K562 (cell line): ENCODE measurements around the gene FIZ1. TPM values are rescaled to one million over a fixed set of nuclear protein-coding genes. Genes with fewer than 3 reads are reported as not detected.
A peak's percentile ranks its signal among the peaks of the same experiment; 100 is the strongest.

Experiments
- BDP1 ChIP-seq: IDR thresholded peaks from 3 replicates; pipeline ENCODE4 v1.6.1; 2011; ENCODE audit not compliant: insufficient read length, insufficient read depth
- DNMT1 ChIP-seq: fragments of 450-650 bp; IDR thresholded peaks from 2 replicates; pipeline ENCODE4 v1.6.1; 2016; ENCODE audit warnings: antibody characterized with exemption, mild to moderate bottlenecking
- EWSR1 ChIP-seq: fragments of 450-650 bp; IDR thresholded peaks from 2 replicates; pipeline ENCODE4 v1.6.1; 2018; ENCODE audit warnings: borderline replicate concordance, mild to moderate bottlenecking, low read depth, moderate library complexity; ENCODE audit not compliant: partially characterized antibody
- FOXA3 ChIP-seq, 2 experiments: fragments of 450-650 bp in 1 of 2; sonication (generic) in 1 of 2; formaldehyde crosslinking; IDR thresholded peaks in 1 of 2; conservative IDR thresholded peaks in 1 of 2; 2 replicates each; pipeline versions ENCODE4 v1.4.0 to v1.8.0; 2020 to 2022; ENCODE audit warnings: mild to moderate bottlenecking in 2 of 2, missing genetic modification reagents in 1 of 2
- HNRNPUL1 ChIP-seq: fragments of 200-400 bp; formaldehyde crosslinking; IDR thresholded peaks from 2 replicates; pipeline ENCODE4 v1.6.1; 2017; ENCODE audit warnings: low read length
- JUN ChIP-seq, 2 experiments: sonication (generic) in 1 of 2; formaldehyde crosslinking in 1 of 2; IDR thresholded peaks; 2 replicates each; pipeline versions ENCODE4 v1.6.1 to v1.8.0; 2012 to 2022; ENCODE audit warnings: borderline replicate concordance in 2 of 2, mild to moderate bottlenecking in 2 of 2, improper control_type of control experiment in 1 of 2, low read depth in 1 of 2, low read length in 1 of 2, missing genetic modification reagents in 1 of 2
- MCM5 ChIP-seq: fragments of 450-650 bp; IDR thresholded peaks from 2 replicates; pipeline ENCODE4 v1.6.1; 2016; ENCODE audit warnings: low read depth
- RBM15 ChIP-seq: fragments of 200-400 bp; formaldehyde crosslinking; IDR thresholded peaks from 2 replicates; pipeline ENCODE4 v1.6.1; 2018; ENCODE audit warnings: mild to moderate bottlenecking, low read length, moderate library complexity; ENCODE audit not compliant: insufficient read depth
- TBP ChIP-seq: optimal IDR thresholded peaks from 2 replicates; pipeline ENCODE3; 2011; ENCODE audit warnings: low read depth, low read length, improper control_type of control experiment
- TFAM ChIP-seq: fragments of 250-450 bp; sonication (Bioruptor Pico); conservative IDR thresholded peaks from 2 replicates; pipeline ENCODE4 v1.5.0; 2021; ENCODE audit warnings: mild to moderate bottlenecking, moderate library complexity
- ZNF184 ChIP-seq: sonication (generic); formaldehyde crosslinking; IDR thresholded peaks from 2 replicates; pipeline ENCODE4 v1.5.0; 2020; ENCODE audit warnings: missing genetic modification reagents
- polyA plus RNA-seq, 8 experiments: library from polyadenylated mRNA; depleted of rRNA in 4 of 8; stranded (reverse) in 5 of 8; unstranded in 3 of 8; fragments of >200 nt; fragmentation: Nextera tagmentation in 2 of 8; fragmentation: Illumina TruSeq in 1 of 8; extraction: Ambion mirVana in 2 of 8; extraction: Trizol in 1 of 8; gene quantifications; 2 replicates each; pipeline versions ENCODE4 v1.2.1 to v1.2.3, GENCODE V29; 2011 to 2014; ENCODE audit warnings: inconsistent platforms in 1 of 8, missing spikeins in 1 of 8
- total RNA-seq, 7 experiments: library from RNA; depleted of rRNA in 6 of 7; stranded (reverse); fragments of >200 nt in 6 of 7; fragmentation: Illumina TruSeq in 2 of 7; extraction: Trizol in 2 of 7; gene quantifications; 2 replicates each; pipeline versions ENCODE4 v1.2.1 to v1.2.3, GENCODE V29; 2011 to 2021; ENCODE audit warnings: low replicate concordance in 1 of 7
- TF ChIP-seq, protein P1 (sequence below), 2 experiments: fragments of 200-800 bp in 1 of 2; sonication (Bioruptor generic) in 1 of 2; sonication (generic) in 1 of 2; formaldehyde crosslinking in 1 of 2; IDR thresholded peaks in 1 of 2; conservative IDR thresholded peaks in 1 of 2; 2 replicates each; pipeline versions ENCODE4 v1.5.0 to v1.6.1; 2016 to 2020; ENCODE audit warnings: missing compliant biosample characterization in 1 of 2, missing genetic modification characterization in 1 of 2, missing genetic modification reagents in 1 of 2
- TF ChIP-seq, protein P2 (sequence below): fragments of 250-450 bp; sonication (Bioruptor Pico); IDR thresholded peaks from 2 replicates; pipeline ENCODE4 v1.4.0; 2020; ENCODE audit warnings: mild to moderate bottlenecking, moderate library complexity, borderline replicate concordance
- TF ChIP-seq, protein P3 (sequence below): sonication (generic); formaldehyde crosslinking; IDR thresholded peaks from 2 replicates; pipeline ENCODE4 v1.8.1; 2023; ENCODE audit warnings: mild to moderate bottlenecking, missing genetic modification reagents
- TF ChIP-seq, protein P4 (sequence below): IDR thresholded peaks from 2 replicates; pipeline ENCODE4 v1.6.1; 2012; ENCODE audit warnings: low read depth, low read length, improper control_type of control experiment, borderline replicate concordance
- TF ChIP-seq, protein P5 (sequence below), 2 experiments: fragments of 450-650 bp in 1 of 2; sonication (generic) in 1 of 2; formaldehyde crosslinking; conservative IDR thresholded peaks; 2 replicates each; pipeline versions ENCODE4 v1.4.0 to v1.8.1; 2020 to 2022; ENCODE audit warnings: mild to moderate bottlenecking in 1 of 2, missing genetic modification reagents in 1 of 2

FIZ1 gene
- total and polyA plus RNA-seq, 9 of the 15 experiments (the other 6 are each of a cell fraction or from before 2014, with no cell fraction given) = 0.79 to 17.5 (median 5.5) TPM

DNA sequence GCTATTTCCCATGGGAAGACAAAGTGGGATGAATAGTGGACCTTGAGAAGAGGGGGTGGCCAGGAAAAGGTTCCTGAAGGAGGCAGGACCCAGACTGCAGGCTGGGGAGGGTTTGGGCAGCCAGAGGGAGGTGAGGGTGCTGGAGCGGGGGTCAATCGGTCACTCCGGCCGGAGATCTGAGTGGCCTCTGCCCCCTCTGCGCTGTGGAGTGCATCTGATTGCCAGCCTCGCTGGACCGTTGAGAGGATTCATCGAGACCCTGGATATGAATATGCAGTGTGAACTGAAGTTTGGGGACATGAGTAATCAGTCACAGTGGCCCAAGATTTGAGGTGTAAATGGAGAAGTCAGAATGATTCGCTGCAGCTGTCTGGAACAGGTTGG lies 36.0 kb upstream of the FIZ1 start (continued):
- TF ChIP-seq, protein P1, sequence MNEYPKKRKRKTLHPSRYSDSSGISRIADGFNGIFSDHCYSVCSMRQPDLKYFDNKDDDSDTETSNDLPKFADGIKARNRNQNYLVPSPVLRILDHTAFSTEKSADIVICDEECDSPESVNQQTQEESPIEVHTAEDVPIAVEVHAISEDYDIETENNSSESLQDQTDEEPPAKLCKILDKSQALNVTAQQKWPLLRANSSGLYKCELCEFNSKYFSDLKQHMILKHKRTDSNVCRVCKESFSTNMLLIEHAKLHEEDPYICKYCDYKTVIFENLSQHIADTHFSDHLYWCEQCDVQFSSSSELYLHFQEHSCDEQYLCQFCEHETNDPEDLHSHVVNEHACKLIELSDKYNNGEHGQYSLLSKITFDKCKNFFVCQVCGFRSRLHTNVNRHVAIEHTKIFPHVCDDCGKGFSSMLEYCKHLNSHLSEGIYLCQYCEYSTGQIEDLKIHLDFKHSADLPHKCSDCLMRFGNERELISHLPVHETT (CRISPR knock-in tag; conservative IDR thresholded peaks at IDR 0.05 in 1 of 2, IDR thresholded peaks at IDR 0.05 in 1 of 2) = no peak
- no peak for TF ChIP-seq EWSR1
- no peak for TF ChIP-seq TBP
- TF ChIP-seq, protein P2, sequence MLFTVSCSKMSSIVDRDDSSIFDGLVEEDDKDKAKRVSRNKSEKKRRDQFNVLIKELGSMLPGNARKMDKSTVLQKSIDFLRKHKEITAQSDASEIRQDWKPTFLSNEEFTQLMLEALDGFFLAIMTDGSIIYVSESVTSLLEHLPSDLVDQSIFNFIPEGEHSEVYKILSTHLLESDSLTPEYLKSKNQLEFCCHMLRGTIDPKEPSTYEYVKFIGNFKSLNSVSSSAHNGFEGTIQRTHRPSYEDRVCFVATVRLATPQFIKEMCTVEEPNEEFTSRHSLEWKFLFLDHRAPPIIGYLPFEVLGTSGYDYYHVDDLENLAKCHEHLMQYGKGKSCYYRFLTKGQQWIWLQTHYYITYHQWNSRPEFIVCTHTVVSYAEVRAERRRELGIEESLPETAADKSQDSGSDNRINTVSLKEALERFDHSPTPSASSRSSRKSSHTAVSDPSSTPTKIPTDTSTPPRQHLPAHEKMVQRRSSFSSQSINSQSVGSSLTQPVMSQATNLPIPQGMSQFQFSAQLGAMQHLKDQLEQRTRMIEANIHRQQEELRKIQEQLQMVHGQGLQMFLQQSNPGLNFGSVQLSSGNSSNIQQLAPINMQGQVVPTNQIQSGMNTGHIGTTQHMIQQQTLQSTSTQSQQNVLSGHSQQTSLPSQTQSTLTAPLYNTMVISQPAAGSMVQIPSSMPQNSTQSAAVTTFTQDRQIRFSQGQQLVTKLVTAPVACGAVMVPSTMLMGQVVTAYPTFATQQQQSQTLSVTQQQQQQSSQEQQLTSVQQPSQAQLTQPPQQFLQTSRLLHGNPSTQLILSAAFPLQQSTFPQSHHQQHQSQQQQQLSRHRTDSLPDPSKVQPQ (CRISPR knock-in tag) = no peak
- TF ChIP-seq, protein P3, sequence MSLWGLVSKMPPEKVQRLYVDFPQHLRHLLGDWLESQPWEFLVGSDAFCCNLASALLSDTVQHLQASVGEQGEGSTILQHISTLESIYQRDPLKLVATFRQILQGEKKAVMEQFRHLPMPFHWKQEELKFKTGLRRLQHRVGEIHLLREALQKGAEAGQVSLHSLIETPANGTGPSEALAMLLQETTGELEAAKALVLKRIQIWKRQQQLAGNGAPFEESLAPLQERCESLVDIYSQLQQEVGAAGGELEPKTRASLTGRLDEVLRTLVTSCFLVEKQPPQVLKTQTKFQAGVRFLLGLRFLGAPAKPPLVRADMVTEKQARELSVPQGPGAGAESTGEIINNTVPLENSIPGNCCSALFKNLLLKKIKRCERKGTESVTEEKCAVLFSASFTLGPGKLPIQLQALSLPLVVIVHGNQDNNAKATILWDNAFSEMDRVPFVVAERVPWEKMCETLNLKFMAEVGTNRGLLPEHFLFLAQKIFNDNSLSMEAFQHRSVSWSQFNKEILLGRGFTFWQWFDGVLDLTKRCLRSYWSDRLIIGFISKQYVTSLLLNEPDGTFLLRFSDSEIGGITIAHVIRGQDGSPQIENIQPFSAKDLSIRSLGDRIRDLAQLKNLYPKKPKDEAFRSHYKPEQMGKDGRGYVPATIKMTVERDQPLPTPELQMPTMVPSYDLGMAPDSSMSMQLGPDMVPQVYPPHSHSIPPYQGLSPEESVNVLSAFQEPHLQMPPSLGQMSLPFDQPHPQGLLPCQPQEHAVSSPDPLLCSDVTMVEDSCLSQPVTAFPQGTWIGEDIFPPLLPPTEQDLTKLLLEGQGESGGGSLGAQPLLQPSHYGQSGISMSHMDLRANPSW = no peak
- TF ChIP-seq, protein P4, sequence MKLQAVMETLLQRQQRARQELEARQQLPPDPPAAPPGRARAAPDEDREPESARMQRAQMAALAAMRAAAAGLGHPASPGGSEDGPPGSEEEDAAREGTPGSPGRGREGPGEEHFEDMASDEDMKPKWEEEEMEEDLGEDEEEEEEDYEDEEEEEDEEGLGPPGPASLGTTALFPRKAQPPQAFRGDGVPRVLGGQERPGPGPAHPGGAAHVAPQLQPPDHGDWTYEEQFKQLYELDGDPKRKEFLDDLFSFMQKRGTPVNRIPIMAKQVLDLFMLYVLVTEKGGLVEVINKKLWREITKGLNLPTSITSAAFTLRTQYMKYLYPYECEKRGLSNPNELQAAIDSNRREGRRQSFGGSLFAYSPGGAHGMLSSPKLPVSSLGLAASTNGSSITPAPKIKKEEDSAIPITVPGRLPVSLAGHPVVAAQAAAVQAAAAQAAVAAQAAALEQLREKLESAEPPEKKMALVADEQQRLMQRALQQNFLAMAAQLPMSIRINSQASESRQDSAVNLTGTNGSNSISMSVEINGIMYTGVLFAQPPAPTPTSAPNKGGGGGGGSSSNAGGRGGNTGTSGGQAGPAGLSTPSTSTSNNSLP = no peak
- TF ChIP-seq, protein P5, sequence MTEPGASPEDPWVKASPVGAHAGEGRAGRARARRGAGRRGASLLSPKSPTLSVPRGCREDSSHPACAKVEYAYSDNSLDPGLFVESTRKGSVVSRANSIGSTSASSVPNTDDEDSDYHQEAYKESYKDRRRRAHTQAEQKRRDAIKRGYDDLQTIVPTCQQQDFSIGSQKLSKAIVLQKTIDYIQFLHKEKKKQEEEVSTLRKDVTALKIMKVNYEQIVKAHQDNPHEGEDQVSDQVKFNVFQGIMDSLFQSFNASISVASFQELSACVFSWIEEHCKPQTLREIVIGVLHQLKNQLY (CRISPR knock-in tag; conservative IDR thresholded peaks at IDR 0.05) = 0 out of 4 replicates have a peak, but pooled peaks of 1 of the 2 experiments have one; percentile 8
- no peak for TF ChIP-seq FOXA3 (CRISPR knock-in tag; conservative IDR thresholded peaks at IDR 0.05 in 1 of 2, IDR thresholded peaks at IDR 0.05 in 1 of 2)
- TF ChIP-seq BDP1 = no peak
- TF ChIP-seq DNMT1 = no peak
- TF ChIP-seq RBM15 = no peak
- no peak for TF ChIP-seq ZNF184 (CRISPR knock-in tag)
- no peak for TF ChIP-seq MCM5
- TF ChIP-seq JUN (IDR thresholded peaks at IDR 0.05; ENCODE audit: borderline replicate concordance, low read depth, low read length) = no peak
- TF ChIP-seq JUN (CRISPR knock-in tag; IDR thresholded peaks at IDR 0.05; ENCODE audit: borderline replicate concordance) = no peak
- TF ChIP-seq HNRNPUL1 = no peak
- no peak for TF ChIP-seq TFAM (CRISPR knock-in tag)
